ENCODE measurements around the gene OTX2. TPM values are rescaled to one million over a fixed set of nuclear protein-coding genes. Genes with fewer than 3 reads are reported as not detected.

The OTX2 gene
- total RNA-seq, 4 donors from 2014 or later, result not detected

DNA sequence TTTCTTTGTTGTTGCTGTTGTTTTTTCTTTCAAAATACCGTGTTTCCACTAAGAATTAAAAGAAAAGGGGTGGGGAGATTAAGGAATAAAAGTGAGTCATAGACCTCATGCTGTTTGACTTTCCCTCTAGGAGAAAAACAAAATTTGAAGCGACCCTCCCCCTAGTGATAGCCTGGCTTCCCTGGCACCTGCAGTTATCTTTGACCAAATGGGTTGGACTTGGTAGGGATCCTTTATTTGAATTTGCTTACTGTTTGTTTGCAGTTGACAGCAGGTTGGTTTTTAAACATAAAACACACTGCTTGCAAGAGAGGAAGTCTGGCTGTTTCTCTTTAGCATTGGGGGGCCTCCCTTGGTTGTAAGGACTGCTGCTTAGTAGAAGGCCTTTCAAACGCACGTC is 14.0 kb downstream of the OTX2 start:
- in situ Hi-C loops (cut with MboI; ENCODE audit: low pct_ligation_motif_present in 1 of 4, low pct_unique_long_range_greater_than_20kb in 1 of 4, low sequenced_read_pairs in 3 of 4) (no loop called here), intact Hi-C loops (cut with DNase I; ENCODE audit: low total_unique reads) (no loop called here)
- Histone ChIP-seq H3K36me3 (no peaks in the 10 kb centered on the region), H3K9me3 (no peaks in the 10 kb centered on the region), H3K4me3 (no peak overlapping the region), H3K4me1 (peaks cover 5 to 27% (median 22%) of the 10 kb centered on the region in 4 donors), H3K27ac (no peak overlapping the region), H3K27me3 (peaks cover 100% of the 10 kb centered on the region)
- no peak for TF ChIP-seq POLR2A (IDR thresholded peaks at IDR 0.05)
- TF ChIP-seq, protein P1, sequence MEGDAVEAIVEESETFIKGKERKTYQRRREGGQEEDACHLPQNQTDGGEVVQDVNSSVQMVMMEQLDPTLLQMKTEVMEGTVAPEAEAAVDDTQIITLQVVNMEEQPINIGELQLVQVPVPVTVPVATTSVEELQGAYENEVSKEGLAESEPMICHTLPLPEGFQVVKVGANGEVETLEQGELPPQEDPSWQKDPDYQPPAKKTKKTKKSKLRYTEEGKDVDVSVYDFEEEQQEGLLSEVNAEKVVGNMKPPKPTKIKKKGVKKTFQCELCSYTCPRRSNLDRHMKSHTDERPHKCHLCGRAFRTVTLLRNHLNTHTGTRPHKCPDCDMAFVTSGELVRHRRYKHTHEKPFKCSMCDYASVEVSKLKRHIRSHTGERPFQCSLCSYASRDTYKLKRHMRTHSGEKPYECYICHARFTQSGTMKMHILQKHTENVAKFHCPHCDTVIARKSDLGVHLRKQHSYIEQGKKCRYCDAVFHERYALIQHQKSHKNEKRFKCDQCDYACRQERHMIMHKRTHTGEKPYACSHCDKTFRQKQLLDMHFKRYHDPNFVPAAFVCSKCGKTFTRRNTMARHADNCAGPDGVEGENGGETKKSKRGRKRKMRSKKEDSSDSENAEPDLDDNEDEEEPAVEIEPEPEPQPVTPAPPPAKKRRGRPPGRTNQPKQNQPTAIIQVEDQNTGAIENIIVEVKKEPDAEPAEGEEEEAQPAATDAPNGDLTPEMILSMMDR (IDR thresholded peaks at IDR 0.05), result no peak
- TF ChIP-seq POLR2AphosphoS5 (IDR thresholded peaks at IDR 0.05), result no peak
- no peak for TF ChIP-seq EP300 (IDR thresholded peaks at IDR 0.05; ENCODE audit: low read depth)
- WGBS, 2 donors (ENCODE audit: low coverage in 1 of 2), result 33 to 38% methylated on average over 4 of the region's 4 CpGs
- no peak for DNase-seq

DNA sequence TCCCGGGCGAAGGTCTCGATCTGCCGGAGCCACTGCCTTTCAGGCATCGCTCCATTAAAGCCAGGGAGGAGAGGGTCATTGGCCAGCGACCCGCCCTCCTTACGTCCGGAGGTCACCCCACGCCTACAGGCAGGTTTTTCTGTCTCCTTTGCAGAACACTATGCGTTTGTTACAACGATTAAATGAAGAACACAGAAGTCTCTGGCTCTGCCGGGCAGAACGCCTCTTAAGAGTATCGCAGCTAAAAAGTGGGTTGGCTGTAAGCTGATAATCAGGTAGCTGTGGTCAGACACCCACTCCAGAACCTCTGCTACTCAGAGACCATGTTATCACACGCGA is 15.0 kb downstream of the OTX2 start:
- H3K4me1 ChIP-seq, result peaks cover 5 to 27% (median 22%) of the 10 kb centered on the region in 4 donors
- TF ChIP-seq POLR2A (IDR thresholded peaks at IDR 0.05) (no peak), EP300 (IDR thresholded peaks at IDR 0.05; ENCODE audit: low read depth) (no peak), POLR2AphosphoS5 (IDR thresholded peaks at IDR 0.05) (no peak)
- TF ChIP-seq, protein P1 (IDR thresholded peaks at IDR 0.05), result no peak
- no peak overlapping the region for H3K27ac ChIP-seq
- 16% methylated on average over 17 of the region's 17 CpGs; no CpG with 5 or more reads in 1 of the 2 donors for WGBS, 2 donors (ENCODE audit: low coverage in 1 of 2)
- no peaks in the 10 kb centered on the region for H3K9me3 ChIP-seq
- H3K36me3 ChIP-seq, result no peaks in the 10 kb centered on the region
- intact Hi-C loops (cut with DNase I; ENCODE audit: low total_unique reads) (no loop called here), in situ Hi-C loops (cut with MboI; ENCODE audit: low pct_ligation_motif_present in 1 of 4, low pct_unique_long_range_greater_than_20kb in 1 of 4, low sequenced_read_pairs in 3 of 4) (no loop called here)
- H3K27me3 ChIP-seq, result peaks cover 93% of the 10 kb centered on the region
- no peak for DNase-seq
- H3K4me3 ChIP-seq, result no peak overlapping the region

DNA sequence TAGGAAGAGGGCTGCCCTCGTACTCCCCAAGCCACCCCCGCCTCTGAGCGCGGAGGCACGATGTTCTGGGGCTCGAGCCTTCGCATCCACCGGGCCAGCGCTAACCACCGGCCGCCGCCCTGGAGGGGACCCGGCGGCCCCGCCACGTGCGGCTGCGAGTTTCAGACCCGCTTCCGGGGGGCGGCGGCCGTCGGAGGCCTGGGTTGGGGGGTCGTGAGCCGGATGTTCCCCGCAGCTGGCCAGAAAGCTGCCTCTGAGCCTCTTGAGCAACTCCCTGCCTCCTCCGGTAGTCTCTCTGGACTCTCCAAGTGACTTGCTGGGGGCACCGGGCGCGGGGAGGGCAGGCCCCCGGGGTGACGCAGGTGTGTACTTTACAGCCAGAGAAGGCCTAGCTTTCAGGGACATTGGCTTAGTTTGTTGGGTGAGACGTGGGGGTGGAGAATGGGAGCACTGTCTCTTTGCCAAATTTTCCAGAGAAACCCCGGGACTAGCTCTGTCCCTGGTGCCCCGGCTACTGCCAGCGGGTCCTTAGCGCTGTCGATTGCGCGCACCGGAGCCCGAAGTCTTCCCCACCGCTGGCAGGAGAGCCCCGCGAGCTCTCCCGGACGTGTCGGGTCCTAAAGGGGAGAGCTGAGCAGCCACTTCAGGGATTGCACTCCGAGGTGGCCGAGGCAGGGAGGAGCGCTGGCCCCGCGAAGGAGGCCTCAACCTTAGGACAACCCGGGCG is 15.6 kb downstream of the OTX2 start:
- no peaks in the 10 kb centered on the region for H3K9me3 ChIP-seq
- H3K27me3 ChIP-seq, result peaks cover 89% of the 10 kb centered on the region
- WGBS, 2 donors (ENCODE audit: low coverage in 1 of 2), result 0 to 4% methylated on average over 1 to 55 of the region's 56 CpGs
- no peaks in the 10 kb centered on the region for H3K36me3 ChIP-seq
- H3K27ac ChIP-seq, result no peak overlapping the region
- in situ Hi-C loops (cut with MboI; ENCODE audit: low pct_ligation_motif_present in 1 of 4, low pct_unique_long_range_greater_than_20kb in 1 of 4, low sequenced_read_pairs in 3 of 4) (no loop called here), intact Hi-C loops (cut with DNase I; ENCODE audit: low total_unique reads) (no loop called here)
- no peak for DNase-seq
- no peak overlapping the region for H3K4me3 ChIP-seq
- H3K4me1 ChIP-seq, result peaks cover 5 to 27% (median 22%) of the 10 kb centered on the region in 4 donors
- TF ChIP-seq, protein P1 (IDR thresholded peaks at IDR 0.05), result no peak
- no peak for TF ChIP-seq EP300 (IDR thresholded peaks at IDR 0.05; ENCODE audit: low read depth)
- TF ChIP-seq POLR2A (IDR thresholded peaks at IDR 0.05), result no peak
- no peak for TF ChIP-seq POLR2AphosphoS5 (IDR thresholded peaks at IDR 0.05)

DNA sequence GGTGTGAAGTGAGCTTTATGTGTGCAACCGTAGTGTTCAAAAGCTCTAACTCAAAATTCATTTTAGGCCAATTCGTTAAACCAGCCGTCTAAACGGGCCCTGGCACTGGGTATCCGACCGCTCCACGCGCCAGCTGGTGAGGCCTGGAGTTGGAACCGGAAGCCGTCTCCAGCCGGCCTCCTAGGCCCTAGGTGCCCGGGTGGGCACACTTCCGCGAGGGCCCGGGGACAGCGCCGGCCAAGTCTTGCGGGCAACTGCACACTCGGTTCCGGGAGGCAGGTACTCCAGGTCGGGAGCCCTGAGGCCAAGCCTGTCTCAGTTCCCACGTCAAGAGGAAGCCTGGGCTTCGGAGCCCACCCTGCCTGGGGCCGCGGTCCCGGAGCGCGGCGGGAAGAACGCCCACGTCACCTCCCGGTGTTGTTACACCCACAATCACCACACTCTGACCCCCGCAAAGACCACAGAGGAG is 16.2 kb downstream of the OTX2 start:
- H3K4me3 ChIP-seq, result no peak overlapping the region
- in situ Hi-C loops (cut with MboI; ENCODE audit: low pct_ligation_motif_present in 1 of 4, low pct_unique_long_range_greater_than_20kb in 1 of 4, low sequenced_read_pairs in 3 of 4), result no loop called here
- no peak overlapping the region for H3K27ac ChIP-seq
- intact Hi-C loops (cut with DNase I; ENCODE audit: low total_unique reads), result no loop called here
- H3K27me3 ChIP-seq, result peaks cover 87% of the 10 kb centered on the region
- 28 to 50% methylated on average over 1 to 33 of the region's 33 CpGs for WGBS, 2 donors (ENCODE audit: low coverage in 1 of 2)
- no peaks in the 10 kb centered on the region for H3K9me3 ChIP-seq
- no peaks in the 10 kb centered on the region for H3K36me3 ChIP-seq
- no peak for TF ChIP-seq POLR2AphosphoS5 (IDR thresholded peaks at IDR 0.05)
- TF ChIP-seq EP300 (IDR thresholded peaks at IDR 0.05; ENCODE audit: low read depth), result no peak
- TF ChIP-seq POLR2A (IDR thresholded peaks at IDR 0.05), result no peak
- TF ChIP-seq, protein P1 (IDR thresholded peaks at IDR 0.05), result no peak
- peaks cover 5 to 27% (median 22%) of the 10 kb centered on the region in 4 donors for H3K4me1 ChIP-seq
- DNase-seq, result no peak

Measured in transverse colon (tissue), 4 donors.